GM18520 (cell line): ENCODE data around the gene STK32B.
"Not testable (repeated sequence)": the region's sequence is repeated elsewhere in the genome, so short reads cannot be mapped to it uniquely, and the experiment has no call there.

Source experiments
- ATAC-seq: cut with Tn5 transposase; IDR thresholded peaks from one replicate; pipeline ENCODE4 v1.9.1; 2021; ENCODE audit not compliant: unreplicated experiment

The STK32B gene

GRCh38 chr4:5051278-5052203 is at the start of gene STK32B:
TSS of gene STK32B (plus strand) at chr4:5051480.
- ATAC-seq: no peak

- not testable (repeated sequence) for ATAC-seq
Measured at GRCh38 chr4:5001641-5002040, 49.6 kb upstream of the STK32B start.

GRCh38 chr4:5003372-5003857 is 47.9 kb upstream of the STK32B start:
- ATAC-seq: no peak

GRCh38 chr4:5003918-5004317 is 47.4 kb upstream of the STK32B start:
- ATAC-seq: no peak

GRCh38 chr4:5004496-5004895 is 46.8 kb upstream of the STK32B start:
- ATAC-seq: no peak

GRCh38 chr4:5006932-5007331 is 44.3 kb upstream of the STK32B start:
- ATAC-seq: not testable (repeated sequence)

- no peak for ATAC-seq
Measured at GRCh38 chr4:5009796-5010195, 41.5 kb upstream of the STK32B start.

GRCh38 chr4:5010984-5011383 is 40.3 kb upstream of the STK32B start:
- ATAC-seq: no peak

- no peak for ATAC-seq
Measured at GRCh38 chr4:5012244-5012898, 38.9 kb upstream of the STK32B start.

- ATAC-seq: no peak
Measured at GRCh38 chr4:5012958-5013357, 38.3 kb upstream of the STK32B start.

- ATAC-seq: no peak
Measured at GRCh38 chr4:5014007-5014682, 37.1 kb upstream of the STK32B start.

GRCh38 chr4:5018096-5018495 is 33.2 kb upstream of the STK32B start:
- no peak for ATAC-seq

GRCh38 chr4:5018603-5019002 is 32.7 kb upstream of the STK32B start:
- no peak for ATAC-seq

GRCh38 chr4:5019274-5019673 is 32.0 kb upstream of the STK32B start, which contains the start of gene CYTL1:
TSS of gene CYTL1 (minus strand) at chr4:5019458. CDS start at chr4:5019445, 13 bp downstream.
- no peak for ATAC-seq

- no peak for ATAC-seq
Measured at GRCh38 chr4:5019796-5020195, 31.5 kb upstream of the STK32B start.

- ATAC-seq: no peak
Measured at GRCh38 chr4:5020341-5020740, 30.9 kb upstream of the STK32B start.

- ATAC-seq: no peak
Measured at GRCh38 chr4:5021546-5021945, 29.7 kb upstream of the STK32B start.

- ATAC-seq: no peak
Measured at GRCh38 chr4:5024673-5025072, 26.6 kb upstream of the STK32B start.

GRCh38 chr4:5026371-5026770 is 24.9 kb upstream of the STK32B start:
- no peak for ATAC-seq

- no peak for ATAC-seq
Measured at GRCh38 chr4:5027346-5027745, 23.9 kb upstream of the STK32B start.

GRCh38 chr4:5028480-5028879 is 22.8 kb upstream of the STK32B start:
- ATAC-seq: no peak
